HCT116 (cell line): ENCODE measurements around the gene PPM1M. TPM values are rescaled to one million over a fixed set of nuclear protein-coding genes. Genes with fewer than 3 reads are reported as not detected.

ENCODE experiments used
- ATAC-seq: fragments of 200-7000 bp; cut with Tn5 transposase; 2 replicates; pipeline ENCODE4 v1.9.1; 2020; ENCODE audit warnings: mild to moderate bottlenecking, moderate library complexity
- BruUV-seq: library from RNA; stranded (reverse); fragments of 400-500 nt; replicated peaks from 2 replicates; lab custom pipeline; 2021; lab: Mats Ljungman, UMichigan
- CTCF ChIA-PET: fragments of 300-600 bp; sonication (Branson Sonifier 250); formaldehyde crosslinking; loops from one replicate; lab custom pipeline; 2021; ENCODE audit warnings: antibody characterized with exemption; lab: Charles Lee
- POLR2A ChIA-PET: fragments of 300-600, 350-600 bp; sonication (Branson Sonifier 250); formaldehyde crosslinking; loops from one replicate; lab custom pipeline; 2021; ENCODE audit warnings: antibody characterized with exemption; lab: Charles Lee
- RAD21 ChIA-PET, 2 experiments: fragments of 300-600 bp; sonication (Branson Sonifier 250); formaldehyde crosslinking; loops; one replicate each; lab custom pipeline; 2023; ENCODE audit warnings: low total read pairs in 2 of 2; ENCODE audit not compliant: uncharacterized antibody in 2 of 2, unreplicated experiment in 2 of 2, low non-redundant PET in 1 of 2; lab: Charles Lee
- DNase-seq: peaks from one replicate; pipeline ENCODE4 v3.0.0-alpha.2; 2010; ENCODE audit warnings: low read depth, low spot score
- H2AFZ ChIP-seq: fragments of 200-600 bp; shearing (Covaris generic), sonication (generic); 2 replicates; pipeline ENCODE4 v1.6.1; 2017; ENCODE audit warnings: low read depth, mixed run types, mixed read lengths, antibody characterized with exemption, low read length; ENCODE audit not compliant: poor library complexity, severe bottlenecking
- H3K27ac ChIP-seq: 2 replicates; pipeline ENCODE4 v1.5.1; 2012; ENCODE audit warnings: low read depth, low read length
- H3K27me3 ChIP-seq: fragments of 200-600 bp; sonication (generic); 2 replicates; pipeline ENCODE4 v1.6.1; 2016; ENCODE audit warnings: mixed run types, low read length, mixed read lengths; ENCODE audit not compliant: insufficient read depth
- H3K36me3 ChIP-seq, 2 experiments: fragments of 200-500 bp in 1 of 2; fragments of 200-600 bp in 1 of 2; sonication (Bioruptor generic) in 1 of 2; sonication (generic) in 1 of 2; 2 replicates each; pipeline versions ENCODE4 v1.5.1 to v1.6.1; 2014 to 2016; ENCODE audit warnings: low read length in 2 of 2, inconsistent platforms in 1 of 2, mixed read lengths in 1 of 2, mixed run types in 1 of 2; ENCODE audit not compliant: insufficient read depth in 2 of 2, control insufficient read depth in 1 of 2
- H3K4me1 ChIP-seq, 2 experiments: fragments of 200-600 bp in 1 of 2; sonication (generic) in 1 of 2; 2 replicates each; pipeline versions ENCODE4 v1.5.1 to v1.6.1; 2012 to 2017; ENCODE audit warnings: low read length in 2 of 2, inconsistent platforms in 1 of 2, mild to moderate bottlenecking in 1 of 2, mixed read lengths in 1 of 2, mixed run types in 1 of 2, moderate library complexity in 1 of 2; ENCODE audit not compliant: insufficient read depth in 2 of 2, control insufficient read depth in 1 of 2
- H3K4me2 ChIP-seq: fragments of 200-600 bp; sonication (generic); 2 replicates; pipeline ENCODE4 v1.6.1; 2017; ENCODE audit warnings: mixed run types, low read length, mixed read lengths
- H3K4me3 ChIP-seq, 2 experiments: fragments of 200-600 bp in 1 of 2; sonication (generic) in 1 of 2; replicated peaks in 1 of 2; 2 replicates each; pipeline ENCODE4 v1.5.1; 2011 to 2016; ENCODE audit warnings: low read length in 2 of 2, control low read depth in 1 of 2, low read depth in 1 of 2, mild to moderate bottlenecking in 1 of 2, mixed read lengths in 1 of 2, mixed run types in 1 of 2
- H3K79me2 ChIP-seq: fragments of 200-600 bp; sonication (generic); 2 replicates; pipeline ENCODE4 v1.6.1; 2017; ENCODE audit warnings: mild to moderate bottlenecking, mixed run types, low read length, moderate library complexity, mixed read lengths; ENCODE audit not compliant: insufficient read depth
- H3K9ac ChIP-seq: fragments of 200-600 bp; sonication (generic); 2 replicates; pipeline ENCODE4 v1.6.1; 2016; ENCODE audit warnings: low read length, mixed read lengths
- H3K9me2 ChIP-seq: fragments of 200-600 bp; sonication (generic), shearing (Covaris generic); 2 replicates; pipeline ENCODE4 v1.6.1; 2017; ENCODE audit warnings: mixed run types, mild to moderate bottlenecking, moderate library complexity; ENCODE audit not compliant: insufficient read depth
- H3K9me3 ChIP-seq, 2 experiments: fragments of 200-500 bp in 1 of 2; fragments of 200-600 bp in 1 of 2; sonication (Bioruptor generic) in 1 of 2; sonication (generic) in 1 of 2; 2 replicates each; pipeline ENCODE4 v1.6.1; 2014 to 2017; ENCODE audit warnings: low read length in 2 of 2, mixed read lengths in 2 of 2, inconsistent platforms in 1 of 2, low read depth in 1 of 2, mild to moderate bottlenecking in 1 of 2, mixed run types in 1 of 2, moderate library complexity in 1 of 2; ENCODE audit not compliant: control insufficient read depth in 1 of 2, insufficient read depth in 1 of 2
- H4K20me1 ChIP-seq: fragments of 200-600 bp; sonication (generic), shearing (Covaris generic); 2 replicates; pipeline ENCODE4 v1.6.1; 2017; ENCODE audit warnings: mixed run types, mild to moderate bottlenecking, moderate library complexity; ENCODE audit not compliant: insufficient read depth
- CBX3 ChIP-seq: IDR thresholded peaks from 2 replicates; pipeline ENCODE4 v1.6.1; 2012; ENCODE audit warnings: low read depth
- CEBPB ChIP-seq: IDR thresholded peaks from 2 replicates; pipeline ENCODE4 v1.6.1; 2012; ENCODE audit warnings: low read depth
- EGR1 ChIP-seq: IDR thresholded peaks from 2 replicates; pipeline ENCODE4 v1.6.1; 2012; ENCODE audit warnings: low read depth
- EZH2 ChIP-seq: fragments of 200-600 bp; sonication (generic); IDR thresholded peaks from 2 replicates; pipeline ENCODE4 v1.6.1; 2017; ENCODE audit warnings: antibody characterized with exemption, mixed run types
- EZH2phosphoT487 ChIP-seq: fragments of 200-600 bp; IDR thresholded peaks from 2 replicates; pipeline ENCODE4 v1.6.1; 2018; ENCODE audit warnings: antibody characterized with exemption, borderline replicate concordance
- RAD21 ChIP-seq: IDR thresholded peaks from 2 replicates; pipeline ENCODE4 v1.6.1; 2012; ENCODE audit warnings: low read depth, mild to moderate bottlenecking
- SP1 ChIP-seq: IDR thresholded peaks from 2 replicates; pipeline ENCODE4 v1.6.1; 2012; ENCODE audit warnings: low read depth
- intact Hi-C: fragments of 100-400 bp; cut with micrococcal nuclease; formaldehyde crosslinking; loops from 2 replicates; pipeline ENCODE4 v1.10.0; 2022
- total RNA-seq: library from RNA; stranded (reverse); gene quantifications from one replicate; pipeline ENCODE4 v1.2.1, GENCODE V29; 2021; ENCODE audit not compliant: unreplicated experiment
- TF ChIP-seq, protein P1 (sequence below): IDR thresholded peaks from 2 replicates; pipeline ENCODE4 v1.6.1; 2012; ENCODE audit warnings: low read depth
- TF ChIP-seq, protein P2 (sequence below), 3 experiments: fragments of 200-600 bp in 1 of 3; sonication (generic) in 1 of 3; IDR thresholded peaks in 2 of 3; conservative IDR thresholded peaks in 1 of 3; 2 replicates each; pipeline ENCODE4 v1.5.1; 2012 to 2017; ENCODE audit warnings: low read depth in 2 of 3, low read length in 2 of 3, antibody characterized with exemption in 1 of 3, borderline replicate concordance in 1 of 3, control low read depth in 1 of 3, mild to moderate bottlenecking in 1 of 3, mixed read lengths in 1 of 3, mixed run types in 1 of 3, moderate library complexity in 1 of 3; ENCODE audit not compliant: insufficient read depth in 1 of 3

Gene PPM1M
- total RNA-seq, 1 experiment from 2014 or later, result 16.6 TPM

DNA sequence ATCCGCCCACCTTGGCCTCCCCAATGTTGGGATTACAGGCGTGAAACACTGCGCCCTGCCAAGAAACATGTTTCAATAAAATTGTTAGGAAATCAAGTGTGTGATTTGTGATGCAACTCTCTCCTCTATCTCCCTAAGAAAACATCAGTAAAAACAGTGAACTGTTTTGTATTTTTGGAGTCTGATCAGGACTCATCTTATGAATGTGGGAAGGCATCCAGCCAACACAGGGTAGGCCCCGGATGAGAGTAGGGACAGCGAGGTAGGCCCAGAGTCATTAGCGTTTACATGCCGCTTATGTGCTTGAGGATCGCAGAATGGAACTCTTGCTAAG lies 41.2 kb downstream of the PPM1M start:
- ChIA-PET POLR2A (interaction anchor here (1.3 kb wide), 1 partner anchor 8 kb away, joined by 10 read pairs; the partner anchor contains the start of gene WDR82), CTCF (interaction anchor here (0.8 kb wide), 1 partner anchor 53 kb away, joined by 3 read pairs; no protein-coding TSS in a partner anchor), RAD21 (no interaction called here)
- no peaks in the 10 kb centered on the region for H4K20me1 ChIP-seq
- no peak for ATAC-seq
- peaks cover 7 to 32% of the 10 kb centered on the region in 2 experiments for H3K4me1 ChIP-seq
- intact Hi-C loops, result no loop called here
- H3K79me2 ChIP-seq, result peaks cover 12% of the 10 kb centered on the region
- H3K27me3 ChIP-seq, result no peaks in the 10 kb centered on the region
- BruUV-seq, result no TSS peak
- peak overlapping the region; percentile 75 to 89 for H3K4me3 ChIP-seq
- TF ChIP-seq EZH2, result no peak
- TF ChIP-seq, protein P1, sequence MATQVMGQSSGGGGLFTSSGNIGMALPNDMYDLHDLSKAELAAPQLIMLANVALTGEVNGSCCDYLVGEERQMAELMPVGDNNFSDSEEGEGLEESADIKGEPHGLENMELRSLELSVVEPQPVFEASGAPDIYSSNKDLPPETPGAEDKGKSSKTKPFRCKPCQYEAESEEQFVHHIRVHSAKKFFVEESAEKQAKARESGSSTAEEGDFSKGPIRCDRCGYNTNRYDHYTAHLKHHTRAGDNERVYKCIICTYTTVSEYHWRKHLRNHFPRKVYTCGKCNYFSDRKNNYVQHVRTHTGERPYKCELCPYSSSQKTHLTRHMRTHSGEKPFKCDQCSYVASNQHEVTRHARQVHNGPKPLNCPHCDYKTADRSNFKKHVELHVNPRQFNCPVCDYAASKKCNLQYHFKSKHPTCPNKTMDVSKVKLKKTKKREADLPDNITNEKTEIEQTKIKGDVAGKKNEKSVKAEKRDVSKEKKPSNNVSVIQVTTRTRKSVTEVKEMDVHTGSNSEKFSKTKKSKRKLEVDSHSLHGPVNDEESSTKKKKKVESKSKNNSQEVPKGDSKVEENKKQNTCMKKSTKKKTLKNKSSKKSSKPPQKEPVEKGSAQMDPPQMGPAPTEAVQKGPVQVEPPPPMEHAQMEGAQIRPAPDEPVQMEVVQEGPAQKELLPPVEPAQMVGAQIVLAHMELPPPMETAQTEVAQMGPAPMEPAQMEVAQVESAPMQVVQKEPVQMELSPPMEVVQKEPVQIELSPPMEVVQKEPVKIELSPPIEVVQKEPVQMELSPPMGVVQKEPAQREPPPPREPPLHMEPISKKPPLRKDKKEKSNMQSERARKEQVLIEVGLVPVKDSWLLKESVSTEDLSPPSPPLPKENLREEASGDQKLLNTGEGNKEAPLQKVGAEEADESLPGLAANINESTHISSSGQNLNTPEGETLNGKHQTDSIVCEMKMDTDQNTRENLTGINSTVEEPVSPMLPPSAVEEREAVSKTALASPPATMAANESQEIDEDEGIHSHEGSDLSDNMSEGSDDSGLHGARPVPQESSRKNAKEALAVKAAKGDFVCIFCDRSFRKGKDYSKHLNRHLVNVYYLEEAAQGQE, result no peak
- no peak for TF ChIP-seq CBX3
- H3K4me2 ChIP-seq, result peak overlapping the region; percentile 91
- no peak for DNase-seq
- H3K9me3 ChIP-seq, result no peaks in the 10 kb centered on the region
- H3K36me3 ChIP-seq, result 0 out of 4 replicates have a peak, but pooled peaks cover 0 to 6% of the 10 kb centered on the region in 2 experiments
- peak overlapping the region; percentile 98 for H3K27ac ChIP-seq
- H2AFZ ChIP-seq, result no peak overlapping the region
- no peaks in the 10 kb centered on the region for H3K9me2 ChIP-seq
- H3K9ac ChIP-seq, result peak overlapping the region; percentile 89

DNA sequence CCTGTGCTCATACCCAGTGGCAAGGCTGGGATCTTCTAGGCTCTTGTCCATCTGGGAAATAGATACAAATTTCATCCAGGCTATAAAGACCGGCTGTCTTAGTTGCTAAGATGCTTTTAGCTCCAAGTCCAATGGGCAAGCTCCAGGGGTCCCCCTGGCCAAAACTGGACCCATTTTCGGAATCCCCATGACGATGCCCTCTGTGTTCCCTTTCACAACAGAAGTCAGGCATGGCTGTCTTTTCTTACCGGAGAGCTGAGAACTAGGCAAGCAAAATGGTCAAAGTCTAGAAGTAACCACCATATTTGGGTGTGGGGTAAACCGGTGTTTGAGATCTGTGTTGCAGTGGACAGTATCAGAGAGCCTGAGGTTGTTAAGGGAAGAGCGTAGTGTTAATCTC lies 43.1 kb downstream of the PPM1M start:
- RAD21 ChIA-PET, result interaction anchor here in 1 of 2 experiments (0.6 kb wide), 1 partner anchor 52 kb away, joined by 3 read pairs; no protein-coding TSS in a partner anchor
- BruUV-seq, result no TSS peak
- peaks cover 7 to 14% of the 10 kb centered on the region in 2 experiments for H3K4me1 ChIP-seq
- peak overlapping the region; percentile 98 for H3K27ac ChIP-seq
- H3K79me2 ChIP-seq, result peaks cover 12% of the 10 kb centered on the region
- H3K4me3 ChIP-seq, result peak overlapping the region; percentile 75 to 89
- intact Hi-C loops, result no loop called here
- no peaks in the 10 kb centered on the region for H3K9me2 ChIP-seq
- no peak overlapping the region for H2AFZ ChIP-seq
- peak overlapping the region; percentile 91 for H3K4me2 ChIP-seq
- H3K9ac ChIP-seq, result peak overlapping the region; percentile 89
- DNase-seq, result no peak
- POLR2A ChIA-PET, result interaction anchor here (1.4 to 1.5 kb wide), 2 partner anchors 10 to 48 kb away, joined by 3 read pairs; partner anchors contain the start of gene WDR82
- CTCF ChIA-PET, result interaction anchor here (0.8 to 1.3 kb wide), 3 partner anchors 10 to 288 kb away, joined by 3 read pairs; partner anchors contain the start of gene WDR82
- H3K36me3 ChIP-seq, result 0 out of 4 replicates have a peak, but pooled peaks cover 0 to 8% of the 10 kb centered on the region in 2 experiments
- no peaks in the 10 kb centered on the region for H3K9me3 ChIP-seq
- H3K27me3 ChIP-seq, result no peaks in the 10 kb centered on the region
- no peaks in the 10 kb centered on the region for H4K20me1 ChIP-seq
- ATAC-seq, result no peak
- TF ChIP-seq CEBPB (no peak), RAD21 (no peak), EZH2phosphoT487 (no peak), CBX3 (no peak), EGR1 (no peak), SP1 (no peak)
- TF ChIP-seq, protein P2, sequence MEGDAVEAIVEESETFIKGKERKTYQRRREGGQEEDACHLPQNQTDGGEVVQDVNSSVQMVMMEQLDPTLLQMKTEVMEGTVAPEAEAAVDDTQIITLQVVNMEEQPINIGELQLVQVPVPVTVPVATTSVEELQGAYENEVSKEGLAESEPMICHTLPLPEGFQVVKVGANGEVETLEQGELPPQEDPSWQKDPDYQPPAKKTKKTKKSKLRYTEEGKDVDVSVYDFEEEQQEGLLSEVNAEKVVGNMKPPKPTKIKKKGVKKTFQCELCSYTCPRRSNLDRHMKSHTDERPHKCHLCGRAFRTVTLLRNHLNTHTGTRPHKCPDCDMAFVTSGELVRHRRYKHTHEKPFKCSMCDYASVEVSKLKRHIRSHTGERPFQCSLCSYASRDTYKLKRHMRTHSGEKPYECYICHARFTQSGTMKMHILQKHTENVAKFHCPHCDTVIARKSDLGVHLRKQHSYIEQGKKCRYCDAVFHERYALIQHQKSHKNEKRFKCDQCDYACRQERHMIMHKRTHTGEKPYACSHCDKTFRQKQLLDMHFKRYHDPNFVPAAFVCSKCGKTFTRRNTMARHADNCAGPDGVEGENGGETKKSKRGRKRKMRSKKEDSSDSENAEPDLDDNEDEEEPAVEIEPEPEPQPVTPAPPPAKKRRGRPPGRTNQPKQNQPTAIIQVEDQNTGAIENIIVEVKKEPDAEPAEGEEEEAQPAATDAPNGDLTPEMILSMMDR (IDR thresholded peaks at IDR 0.05 in 2 of 3, conservative IDR thresholded peaks at IDR 0.05 in 1 of 3; ENCODE audit: borderline replicate concordance in 1 of 3, insufficient read depth in 1 of 3, low read depth in 2 of 3, low read length in 2 of 3), result no peak
- TF ChIP-seq, protein P1, result no peak
